ENCODE data around the gene SGPL1. TPM values are rescaled to one million over a fixed set of nuclear protein-coding genes. Genes with fewer than 3 reads are reported as not detected.

SGPL1 gene
- total RNA-seq, 1 experiment from 2014 or later = 69.4 TPM

DNA sequence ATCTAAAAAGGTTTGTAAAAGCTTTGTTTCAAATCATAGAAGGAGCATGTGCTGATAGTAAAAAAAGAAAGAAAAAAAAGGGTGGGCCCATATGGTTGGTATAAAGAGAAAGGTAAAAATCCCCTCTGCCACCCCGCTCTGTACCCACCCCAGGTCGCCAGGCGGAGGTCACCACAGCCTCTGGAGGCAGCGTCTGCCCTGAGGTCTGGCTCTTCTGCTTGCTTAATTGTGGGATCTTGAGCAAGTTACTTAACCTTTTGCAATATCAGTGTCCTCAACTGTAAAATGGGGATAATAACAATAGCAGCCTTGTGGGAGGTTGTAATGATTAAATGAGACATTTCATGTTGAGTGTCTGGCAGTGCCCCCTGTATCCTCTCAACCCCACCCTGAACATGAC lies 83.3 kb downstream of the SGPL1 start:
- ChIA-PET CTCF (interaction anchor here (1.0 kb wide), 1 partner anchor 371 kb away, joined by 3 read pairs; no protein-coding TSS in a partner anchor), POLR2A (no interaction called here), RAD21 (ENCODE audit: low non-redundant PET in 1 of 2, low total read pairs in 2 of 2, uncharacterized antibody in 2 of 2, unreplicated experiment in 2 of 2) (no interaction called here)
- H3K9me2 ChIP-seq (ENCODE audit: insufficient read depth) = no peaks in the 10 kb centered on the region
- H4K20me1 ChIP-seq (ENCODE audit: insufficient read depth) = no peaks in the 10 kb centered on the region
- H3K79me2 ChIP-seq (ENCODE audit: insufficient read depth, low read length) = no peaks in the 10 kb centered on the region
- intact Hi-C loops (cut with micrococcal nuclease) = no loop called here
- H2AFZ ChIP-seq (ENCODE audit: low read depth, low read length, poor library complexity, severe bottlenecking) = no peak overlapping the region
- no peak overlapping the region for H3K9ac ChIP-seq (ENCODE audit: low read length)
- no peaks in the 10 kb centered on the region for H3K36me3 ChIP-seq (ENCODE audit: control insufficient read depth in 1 of 2, insufficient read depth in 2 of 2, low read length in 2 of 2)
- DNase-seq (ENCODE audit: low read depth, low spot score) = no peak
- H3K4me1 ChIP-seq (ENCODE audit: control insufficient read depth in 1 of 2, insufficient read depth in 2 of 2, low read length in 2 of 2) = peaks cover 0 to 9% of the 10 kb centered on the region in 2 experiments; a peak in 1 of 4 replicates
- no peaks in the 10 kb centered on the region for H3K9me3 ChIP-seq (ENCODE audit: control insufficient read depth in 1 of 2, insufficient read depth in 1 of 2, low read depth in 1 of 2, low read length in 2 of 2)
- no peak overlapping the region for H3K4me3 ChIP-seq (replicated peaks in 1 of 2; ENCODE audit: low read depth in 1 of 2, low read length in 2 of 2)
- H3K27ac ChIP-seq (ENCODE audit: low read depth, low read length) = no peak overlapping the region
- BruUV-seq (replicated peaks) = no TSS peak
- no peak overlapping the region for H3K4me2 ChIP-seq (ENCODE audit: low read length)
- no peaks in the 10 kb centered on the region for H3K27me3 ChIP-seq (ENCODE audit: insufficient read depth, low read length)
- ATAC-seq = no peak
- TF ChIP-seq CTCF (IDR thresholded peaks at IDR 0.05 in 2 of 3, conservative IDR thresholded peaks at IDR 0.05 in 1 of 3; ENCODE audit: borderline replicate concordance in 1 of 3, insufficient read depth in 1 of 3, low read depth in 2 of 3, low read length in 2 of 3) (no peak), EGR1 (IDR thresholded peaks at IDR 0.05; ENCODE audit: low read depth) (no peak), EZH2 (IDR thresholded peaks at IDR 0.05) (no peak), ELF1 (IDR thresholded peaks at IDR 0.05; ENCODE audit: borderline replicate concordance, low read depth) (no peak), POLR2A (IDR thresholded peaks at IDR 0.05; ENCODE audit: borderline replicate concordance, extremely low read depth, insufficient read depth, insufficient read length) (no peak), YY1 (IDR thresholded peaks at IDR 0.05; ENCODE audit: extremely low read depth, insufficient replicate concordance, low read depth, low read length) (no peak)
- TF ChIP-seq, protein P1, sequence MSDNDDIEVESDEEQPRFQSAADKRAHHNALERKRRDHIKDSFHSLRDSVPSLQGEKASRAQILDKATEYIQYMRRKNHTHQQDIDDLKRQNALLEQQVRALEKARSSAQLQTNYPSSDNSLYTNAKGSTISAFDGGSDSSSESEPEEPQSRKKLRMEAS (IDR thresholded peaks at IDR 0.05) = no peak

Data from HCT116 (cell line).